ENCODE data around the gene TMEM207. TPM values are rescaled to one million over a fixed set of nuclear protein-coding genes. Genes with fewer than 3 reads are reported as not detected.
"Not testable (repeated sequence)": the region's sequence is repeated elsewhere in the genome, so short reads cannot be mapped to it uniquely, and the experiment has no call there.

The TMEM207 gene
- total RNA-seq, 1 donor from 2014 or later, result not detected

GRCh38 chr3:190486908-190487607 is 37.4 kb upstream of the TMEM207 start:
- H3K4me1 ChIP-seq, result no peaks in the 10 kb centered on the region
- TF ChIP-seq CTCF (IDR thresholded peaks at IDR 0.05), result no peak
- TF ChIP-seq POLR2A (IDR thresholded peaks at IDR 0.05), result no peak
- no peak for TF ChIP-seq POLR2AphosphoS5 (IDR thresholded peaks at IDR 0.05; ENCODE audit: insufficient read depth in 1 of 2, low read depth in 1 of 2)
- no peak overlapping the region for H3K4me3 ChIP-seq
- DNase-seq (ENCODE audit: extremely low spot score in 2 of 2), result no peak
- H3K36me3 ChIP-seq, result no peaks in the 10 kb centered on the region
- H3K27ac ChIP-seq, result no peak overlapping the region
- intact Hi-C loops (cut with DNase I), result no loop called here
- no peaks in the 10 kb centered on the region for H3K27me3 ChIP-seq
- no peaks in the 10 kb centered on the region for H3K9me3 ChIP-seq

GRCh38 chr3:190486533-190486864 is 36.8 kb upstream of the TMEM207 start:
- H3K27ac ChIP-seq, result no peak overlapping the region
- H3K4me1 ChIP-seq, result no peaks in the 10 kb centered on the region
- TF ChIP-seq CTCF (IDR thresholded peaks at IDR 0.05), result no peak
- TF ChIP-seq POLR2A (IDR thresholded peaks at IDR 0.05), result no peak
- no peak for TF ChIP-seq POLR2AphosphoS5 (IDR thresholded peaks at IDR 0.05; ENCODE audit: insufficient read depth in 1 of 2, low read depth in 1 of 2)
- no peaks in the 10 kb centered on the region for H3K27me3 ChIP-seq
- DNase-seq (ENCODE audit: extremely low spot score in 2 of 2), result no peak
- no peaks in the 10 kb centered on the region for H3K9me3 ChIP-seq
- H3K4me3 ChIP-seq, result no peak overlapping the region
- H3K36me3 ChIP-seq, result no peaks in the 10 kb centered on the region
- intact Hi-C loops (cut with DNase I), result no loop called here

GRCh38 chr3:190485830-190486532 is 36.3 kb upstream of the TMEM207 start:
- no peak overlapping the region for H3K27ac ChIP-seq
- H3K4me1 ChIP-seq, result no peaks in the 10 kb centered on the region
- DNase-seq (ENCODE audit: extremely low spot score in 2 of 2), result no peak
- intact Hi-C loops (cut with DNase I), result no loop called here
- no peaks in the 10 kb centered on the region for H3K36me3 ChIP-seq
- H3K27me3 ChIP-seq, result no peaks in the 10 kb centered on the region
- H3K4me3 ChIP-seq, result no peak overlapping the region
- TF ChIP-seq POLR2A (IDR thresholded peaks at IDR 0.05), result no peak
- no peak for TF ChIP-seq CTCF (IDR thresholded peaks at IDR 0.05)
- no peak for TF ChIP-seq POLR2AphosphoS5 (IDR thresholded peaks at IDR 0.05; ENCODE audit: insufficient read depth in 1 of 2, low read depth in 1 of 2)
- no peaks in the 10 kb centered on the region for H3K9me3 ChIP-seq

GRCh38 chr3:190481779-190482178 is 32.1 kb upstream of the TMEM207 start:
- no peaks in the 10 kb centered on the region for H3K27me3 ChIP-seq
- no peak for DNase-seq (ENCODE audit: extremely low spot score in 2 of 2)
- H3K36me3 ChIP-seq, result no peaks in the 10 kb centered on the region
- no peak overlapping the region for H3K4me3 ChIP-seq
- intact Hi-C loops (cut with DNase I), result no loop called here
- no peaks in the 10 kb centered on the region for H3K9me3 ChIP-seq
- no peak for TF ChIP-seq CTCF (IDR thresholded peaks at IDR 0.05)
- TF ChIP-seq POLR2AphosphoS5 (IDR thresholded peaks at IDR 0.05; ENCODE audit: insufficient read depth in 1 of 2, low read depth in 1 of 2), result no peak
- TF ChIP-seq POLR2A (IDR thresholded peaks at IDR 0.05), result no peak
- H3K27ac ChIP-seq, result no peak overlapping the region
- no peaks in the 10 kb centered on the region for H3K4me1 ChIP-seq

- not testable (repeated sequence) for H3K4me3 ChIP-seq; DNase-seq (ENCODE audit: extremely low spot score in 2 of 2); H3K27ac ChIP-seq
Observed at GRCh38 chr3:190473261-190473660, 23.6 kb upstream of the TMEM207 start.

More at GRCh38 chr3:190473261-190473660, 23.6 kb upstream of the TMEM207 start:
- H3K9me3 ChIP-seq; H3K27me3 ChIP-seq; intact Hi-C loops (cut with DNase I); H3K36me3 ChIP-seq; H3K4me1 ChIP-seq: not testable (repeated sequence)
